GM21381 (cell line): ENCODE measurements around the gene SLC22A2.
A peak's percentile ranks its signal among the peaks of the same experiment; 100 is the strongest.

Experiments
- ATAC-seq: cut with Tn5 transposase; IDR thresholded peaks from one replicate; pipeline ENCODE4 v1.9.1; 2021; ENCODE audit warnings: mild to moderate bottlenecking, moderate library complexity; ENCODE audit not compliant: unreplicated experiment

The SLC22A2 gene

DNA sequence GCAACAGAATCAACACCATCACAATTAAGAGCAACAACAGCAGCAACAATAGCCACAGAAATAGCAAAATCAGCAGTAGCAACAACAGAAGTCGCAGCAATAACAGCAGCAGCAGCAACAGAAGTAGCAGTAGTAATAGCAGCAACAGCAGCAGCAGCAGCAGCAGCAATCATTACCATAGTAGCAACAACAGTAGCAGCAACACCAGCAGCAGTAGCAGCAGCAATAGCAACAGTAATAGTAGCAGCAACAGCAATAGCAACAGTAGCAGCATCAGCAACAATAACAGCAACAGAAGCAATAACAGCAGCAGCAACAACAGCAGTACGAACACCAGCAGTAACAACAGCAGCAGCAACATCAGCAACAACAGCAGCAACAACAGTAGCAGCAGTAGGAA, 39.8 kb downstream of the SLC22A2 start:
- no peak for ATAC-seq

GRCh38 chr6:160217863-160218262, 40.8 kb downstream of the SLC22A2 start:
- ATAC-seq = no peak

- no peak for ATAC-seq
Observed at GRCh38 chr6:160217073-160217472, 41.5 kb downstream of the SLC22A2 start.

DNA sequence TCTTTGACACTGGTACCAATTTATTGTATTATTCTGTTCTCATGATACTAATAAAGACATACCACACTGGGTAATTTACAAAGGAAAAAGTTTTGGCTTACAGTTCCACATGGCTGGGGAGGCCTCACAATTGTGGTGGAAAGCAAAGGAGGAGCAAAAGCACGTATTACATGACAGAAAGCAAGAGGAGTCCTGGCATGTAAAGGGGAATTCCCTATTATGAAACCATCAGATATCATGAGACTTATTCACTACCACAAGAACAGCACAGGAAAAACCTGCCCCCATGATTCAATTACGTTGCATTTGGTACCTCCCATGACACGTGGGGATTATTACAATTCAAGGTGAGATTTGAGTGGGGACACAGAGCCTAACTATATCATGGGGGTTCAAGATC, 43.4 kb downstream of the SLC22A2 start:
- ATAC-seq = no peak

- ATAC-seq = no peak
Observed at GRCh38 chr6:160207618-160208017, 51.0 kb downstream of the SLC22A2 start.

- no peak for ATAC-seq
Observed at GRCh38 chr6:160204710-160205109, 53.9 kb downstream of the SLC22A2 start.

- no peak for ATAC-seq
Observed at GRCh38 chr6:160203953-160204352, 54.7 kb downstream of the SLC22A2 start.

- ATAC-seq = no peak
Observed at GRCh38 chr6:160203522-160203921, 55.1 kb downstream of the SLC22A2 start.

- no peak for ATAC-seq
Observed at GRCh38 chr6:160203076-160203475, 55.5 kb downstream of the SLC22A2 start.

GRCh38 chr6:160202411-160202810, 56.2 kb downstream of the SLC22A2 start:
- no peak for ATAC-seq

GRCh38 chr6:160201061-160201460, 57.6 kb downstream of the SLC22A2 start:
- no peak for ATAC-seq

DNA sequence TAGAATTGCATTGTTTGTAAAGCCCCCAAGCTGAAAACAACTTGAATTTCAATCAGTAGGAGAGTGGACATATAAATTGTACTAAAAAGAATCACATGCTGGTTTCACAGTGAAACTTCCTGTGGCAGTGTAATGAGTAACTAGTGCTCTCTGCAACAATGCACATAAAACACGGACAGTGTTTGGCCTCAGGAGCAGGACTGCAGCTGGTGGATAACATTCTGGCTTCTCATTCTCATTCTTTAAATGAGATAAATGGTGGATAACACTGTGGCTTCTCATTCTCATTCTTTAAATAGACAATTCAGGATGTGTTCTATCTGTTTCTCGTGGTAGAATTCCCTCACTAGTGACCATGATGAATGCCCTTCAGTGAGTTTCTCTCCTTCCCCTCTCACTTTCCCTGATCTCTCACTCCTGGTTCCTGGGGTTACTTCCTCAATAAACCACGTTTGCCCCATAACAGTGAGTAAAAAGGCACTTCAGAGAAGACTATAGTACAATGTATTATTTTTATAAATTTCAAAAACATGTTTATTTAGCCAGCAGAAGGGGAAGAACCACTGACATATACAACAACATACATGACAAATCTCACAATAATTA, 59.9 kb downstream of the SLC22A2 start:
- ATAC-seq = peak; percentile 96

DNA sequence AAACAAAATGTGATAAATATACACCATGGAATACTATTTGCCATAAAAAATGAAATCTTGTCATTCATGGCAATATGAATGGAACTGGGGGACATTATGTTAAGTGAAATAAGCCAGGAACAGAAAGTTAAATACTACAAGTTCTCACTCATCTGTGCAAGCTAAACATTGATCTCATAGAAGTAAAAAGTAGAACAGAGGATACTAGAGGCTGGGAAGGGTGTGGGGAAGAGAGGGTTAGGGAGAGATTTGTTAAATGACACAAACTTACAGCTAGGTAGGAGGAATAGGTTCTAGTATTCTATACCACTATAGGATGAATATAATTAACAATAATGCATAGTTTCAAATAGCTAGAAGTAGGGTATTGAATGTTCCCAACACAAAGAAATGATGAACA, 61.0 kb downstream of the SLC22A2 start:
- ATAC-seq = no peak

- ATAC-seq = no peak
Observed at GRCh38 chr6:160194808-160195207, 63.8 kb downstream of the SLC22A2 start.

GRCh38 chr6:160192840-160193239, 65.8 kb downstream of the SLC22A2 start:
- no peak for ATAC-seq

DNA sequence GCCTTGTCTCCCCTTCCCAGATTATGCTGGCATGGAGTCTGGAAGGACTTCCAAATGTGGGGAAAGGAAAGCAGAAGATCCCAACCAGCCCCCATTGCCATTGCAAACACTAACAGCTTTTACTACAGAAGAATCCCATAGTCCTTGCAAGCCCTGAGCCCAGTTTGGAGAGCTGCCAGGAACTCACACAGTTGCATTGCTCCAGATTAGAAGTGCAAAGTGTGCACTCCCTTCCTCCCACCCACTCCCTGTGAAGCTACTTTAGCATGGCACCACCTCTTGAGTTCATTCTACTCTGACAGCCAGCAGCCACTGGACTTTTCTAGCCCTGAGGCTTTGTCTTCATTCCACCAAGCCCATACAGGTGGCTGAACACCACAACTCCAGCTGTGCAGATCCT, 67.6 kb downstream of the SLC22A2 start:
- no peak for ATAC-seq

DNA sequence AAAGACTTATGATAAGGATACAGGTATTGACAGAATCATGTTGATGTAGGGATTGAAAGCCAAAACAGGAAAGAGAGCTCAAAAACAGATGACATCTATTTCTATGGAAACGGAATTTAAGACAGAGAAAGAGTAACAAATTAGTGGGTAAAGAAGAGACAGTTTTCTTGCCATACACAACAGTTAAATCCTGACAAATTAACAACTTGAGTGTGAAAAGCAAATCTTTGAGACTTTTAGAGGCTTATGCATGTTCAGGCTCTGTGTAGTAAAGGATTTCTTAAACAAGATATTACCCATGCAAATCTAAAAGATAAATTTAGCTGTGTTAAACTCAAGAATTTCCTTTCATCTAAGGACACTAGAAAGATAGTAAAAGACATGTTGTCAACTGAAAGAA, 68.5 kb downstream of the SLC22A2 start:
- no peak for ATAC-seq

- no peak for ATAC-seq
Observed at GRCh38 chr6:160188773-160189172, 69.8 kb downstream of the SLC22A2 start.

- no peak for ATAC-seq
Observed at GRCh38 chr6:160180706-160181105, 77.9 kb downstream of the SLC22A2 start.

- ATAC-seq = no peak
Observed at GRCh38 chr6:160178271-160178670, 80.3 kb downstream of the SLC22A2 start.

GRCh38 chr6:160177220-160177619, 81.4 kb downstream of the SLC22A2 start:
- no peak for ATAC-seq

GRCh38 chr6:160174681-160175080, 83.9 kb downstream of the SLC22A2 start:
- ATAC-seq = no peak

DNA sequence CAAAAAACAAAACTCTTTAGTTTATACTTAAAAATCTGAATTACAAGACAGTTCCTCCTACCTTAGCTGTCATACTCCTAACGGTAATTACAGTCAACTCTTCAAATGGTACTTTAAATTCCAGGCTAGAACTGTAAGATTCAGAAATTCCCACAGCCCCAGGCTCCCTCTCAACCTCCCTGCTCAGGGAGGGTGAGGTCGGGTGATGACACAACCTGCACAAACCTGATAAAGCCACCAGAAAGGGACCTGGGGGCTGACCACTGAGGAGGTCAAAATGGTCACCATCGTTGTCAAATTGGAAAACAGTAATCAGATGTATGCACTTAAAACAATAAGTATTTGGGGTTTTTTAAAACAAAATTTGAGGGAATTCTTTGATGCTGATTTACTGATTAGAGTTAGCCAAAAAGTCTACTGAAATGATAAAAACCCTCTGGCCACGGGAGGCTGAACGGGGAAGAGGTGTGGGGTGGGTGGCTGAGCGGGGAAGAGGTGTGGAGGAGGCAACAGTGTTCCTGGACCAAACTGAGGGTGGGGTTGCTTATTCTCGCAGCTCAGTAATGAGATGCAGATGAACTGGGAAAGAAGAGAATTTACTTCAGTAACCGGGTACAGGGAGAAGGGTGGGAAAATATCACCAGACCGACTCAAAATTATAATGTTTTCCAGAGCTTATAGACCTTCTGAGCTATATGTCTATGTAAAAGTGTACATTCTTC, 84.7 kb downstream of the SLC22A2 start:
- ATAC-seq = no peak
